Ascending aorta (tissue), 2 donors: ENCODE results near the gene CSN1S1. TPM values are rescaled to one million over a fixed set of nuclear protein-coding genes. Genes with fewer than 3 reads are reported as not detected.

Experiments used
- DNase-seq, 2 donors: peaks; one replicate each; pipeline ENCODE4 v3.0.0-alpha.2; 2019; ENCODE audit warnings: low spot score in 2 of 2
- H3K27ac ChIP-seq, 2 donors: fragments of 200-600 bp; sonication (generic); one replicate each; pipeline ENCODE4 v1.5.1; 2016 to 2017; ENCODE audit warnings: mild to moderate bottlenecking in 1 of 2
- H3K27me3 ChIP-seq: fragments of 200-600 bp; sonication (generic); one replicate; pipeline ENCODE4 v1.5.1; 2017
- H3K36me3 ChIP-seq, 2 donors: fragments of 200-600 bp; sonication (generic); one replicate each; pipeline ENCODE4 v1.5.1; 2016
- H3K4me1 ChIP-seq, 2 donors: fragments of 200-600 bp; sonication (generic); one replicate each; pipeline ENCODE4 v1.5.1; 2016 to 2017; ENCODE audit warnings: mild to moderate bottlenecking in 1 of 2
- H3K4me3 ChIP-seq, 2 donors: fragments of 200-600 bp; sonication (generic); one replicate each; pipeline ENCODE4 v1.5.1; 2016 to 2017; ENCODE audit warnings: mild to moderate bottlenecking in 1 of 2
- H3K9me3 ChIP-seq, 2 donors: fragments of 200-600 bp; sonication (generic); one replicate each; pipeline ENCODE4 v1.5.1; 2016
- intact Hi-C: fragments of 100-400 bp; cut with DNase I; formaldehyde crosslinking; loops from one replicate; pipeline ENCODE4 v1.15.1; 2023
- total RNA-seq: library from RNA; depleted of rRNA; stranded (reverse); fragments of >200 nt; gene quantifications from one replicate; pipeline ENCODE4 v1.1.0, GENCODE V29; 2016
- TF ChIP-seq, protein P1 (sequence below), 3 experiments: fragments of 200-600 bp in 2 of 3; fragments of 450-650 bp in 1 of 3; sonication (generic) in 2 of 3; IDR thresholded peaks; one replicate each; pipeline ENCODE4 v1.5.1; 2016 to 2019; ENCODE audit warnings: antibody characterized with exemption in 3 of 3, mild to moderate bottlenecking in 1 of 3, moderate library complexity in 1 of 3

Gene CSN1S1
- total RNA-seq, 1 donor from 2014 or later: not detected

GRCh38 chr4:69974631-69975030 is 43.8 kb downstream of the CSN1S1 start:
- Histone ChIP-seq H3K4me1 (no peaks in the 10 kb centered on the region), H3K27ac (no peak overlapping the region), H3K4me3 (no peak overlapping the region), H3K9me3 (no peaks in the 10 kb centered on the region), H3K36me3 (no peaks in the 10 kb centered on the region), H3K27me3 (no peaks in the 10 kb centered on the region)
- no peak for DNase-seq
- intact Hi-C loops: no loop called here
- TF ChIP-seq, protein P1, sequence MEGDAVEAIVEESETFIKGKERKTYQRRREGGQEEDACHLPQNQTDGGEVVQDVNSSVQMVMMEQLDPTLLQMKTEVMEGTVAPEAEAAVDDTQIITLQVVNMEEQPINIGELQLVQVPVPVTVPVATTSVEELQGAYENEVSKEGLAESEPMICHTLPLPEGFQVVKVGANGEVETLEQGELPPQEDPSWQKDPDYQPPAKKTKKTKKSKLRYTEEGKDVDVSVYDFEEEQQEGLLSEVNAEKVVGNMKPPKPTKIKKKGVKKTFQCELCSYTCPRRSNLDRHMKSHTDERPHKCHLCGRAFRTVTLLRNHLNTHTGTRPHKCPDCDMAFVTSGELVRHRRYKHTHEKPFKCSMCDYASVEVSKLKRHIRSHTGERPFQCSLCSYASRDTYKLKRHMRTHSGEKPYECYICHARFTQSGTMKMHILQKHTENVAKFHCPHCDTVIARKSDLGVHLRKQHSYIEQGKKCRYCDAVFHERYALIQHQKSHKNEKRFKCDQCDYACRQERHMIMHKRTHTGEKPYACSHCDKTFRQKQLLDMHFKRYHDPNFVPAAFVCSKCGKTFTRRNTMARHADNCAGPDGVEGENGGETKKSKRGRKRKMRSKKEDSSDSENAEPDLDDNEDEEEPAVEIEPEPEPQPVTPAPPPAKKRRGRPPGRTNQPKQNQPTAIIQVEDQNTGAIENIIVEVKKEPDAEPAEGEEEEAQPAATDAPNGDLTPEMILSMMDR (IDR thresholded peaks at IDR 0.05): no peak

- no peaks in the 10 kb centered on the region for H3K9me3 ChIP-seq
- no peaks in the 10 kb centered on the region for H3K4me1 ChIP-seq
- TF ChIP-seq, protein P1 (IDR thresholded peaks at IDR 0.05): no peak
- H3K4me3 ChIP-seq: no peak overlapping the region
- no peaks in the 10 kb centered on the region for H3K27me3 ChIP-seq
- no peaks in the 10 kb centered on the region for H3K36me3 ChIP-seq
- no peak overlapping the region for H3K27ac ChIP-seq
- DNase-seq: no peak
- intact Hi-C loops: no loop called here
These were observed 46.7 kb downstream of the CSN1S1 start for GRCh38 chr4:69977582-69977981.

GRCh38 chr4:69984030-69984443 is 53.2 kb downstream of the CSN1S1 start:
- TF ChIP-seq, protein P1 (IDR thresholded peaks at IDR 0.05): no peak
- no peaks in the 10 kb centered on the region for H3K36me3 ChIP-seq
- no peak overlapping the region for H3K27ac ChIP-seq
- no peaks in the 10 kb centered on the region for H3K9me3 ChIP-seq
- no peak overlapping the region for H3K4me3 ChIP-seq
- no peaks in the 10 kb centered on the region for H3K4me1 ChIP-seq
- no peaks in the 10 kb centered on the region for H3K27me3 ChIP-seq
- DNase-seq: no peak
- intact Hi-C loops: no loop called here

GRCh38 chr4:69986663-69987062 is 55.8 kb downstream of the CSN1S1 start:
- Histone ChIP-seq H3K4me3 (no peak overlapping the region), H3K36me3 (no peaks in the 10 kb centered on the region), H3K27ac (no peak overlapping the region), H3K4me1 (no peaks in the 10 kb centered on the region), H3K9me3 (no peaks in the 10 kb centered on the region), H3K27me3 (no peaks in the 10 kb centered on the region)
- TF ChIP-seq, protein P1 (IDR thresholded peaks at IDR 0.05): no peak
- intact Hi-C loops: no loop called here
- DNase-seq: no peak

GRCh38 chr4:69991016-69991415 is 60.1 kb downstream of the CSN1S1 start:
- Histone ChIP-seq H3K27ac (no peak overlapping the region), H3K9me3 (no peaks in the 10 kb centered on the region), H3K4me1 (no peaks in the 10 kb centered on the region), H3K36me3 (no peaks in the 10 kb centered on the region), H3K27me3 (no peaks in the 10 kb centered on the region), H3K4me3 (no peak overlapping the region)
- intact Hi-C loops: no loop called here
- no peak for DNase-seq
- TF ChIP-seq, protein P1 (IDR thresholded peaks at IDR 0.05): no peak

DNA sequence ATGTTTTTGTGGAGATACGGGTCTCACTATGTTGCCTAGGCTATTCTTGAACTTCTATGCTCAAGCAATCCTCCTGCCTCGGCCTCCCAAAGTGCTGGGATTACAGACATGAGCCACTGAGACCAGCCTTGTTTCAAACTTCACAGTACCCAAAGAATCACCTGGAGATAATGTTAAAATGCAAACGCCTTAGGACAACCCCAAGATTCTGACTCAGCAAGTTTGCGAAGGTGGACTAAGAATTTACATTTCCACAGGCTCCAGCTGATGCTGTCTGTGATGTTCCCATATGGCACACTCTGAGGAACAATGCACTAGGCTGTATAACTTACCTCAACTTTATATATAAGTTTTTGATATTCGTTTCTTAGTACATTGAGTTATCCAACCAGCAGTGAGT is 63.9 kb downstream of the CSN1S1 start:
- Histone ChIP-seq H3K27me3 (no peaks in the 10 kb centered on the region), H3K4me3 (no peak overlapping the region), H3K36me3 (no peaks in the 10 kb centered on the region), H3K27ac (no peak overlapping the region), H3K9me3 (no peaks in the 10 kb centered on the region), H3K4me1 (no peaks in the 10 kb centered on the region)
- TF ChIP-seq, protein P1 (IDR thresholded peaks at IDR 0.05): no peak
- no peak for DNase-seq
- intact Hi-C loops: no loop called here
